HepG2 (cell line): ENCODE results near the gene CADPS2. TPM values are rescaled to one million over a fixed set of nuclear protein-coding genes. Genes with fewer than 3 reads are reported as not detected.

Experiments
- ATAC-seq: fragments of 200-7000 bp; cut with Tn5 transposase; 3 replicates; pipeline ENCODE4 v1.9.1; 2020; ENCODE audit warnings: mild to moderate bottlenecking, moderate library complexity
- BruUV-seq: library from RNA; stranded (reverse); fragments of 400-500 nt; replicated peaks from 2 replicates; lab custom pipeline; 2021; lab: Mats Ljungman, UMichigan
- CTCF ChIA-PET: fragments of 300-600 bp; formaldehyde crosslinking; extraction: SDS; loops from one replicate; lab custom pipeline; 2021; ENCODE audit warnings: low total read pairs, inconsistent platforms, low intra/inter-chr PET ratio; lab: Yijun Ruan, JAX
- POLR2A ChIA-PET: fragments of 350-600 bp; sonication (Branson Sonifier 250); formaldehyde crosslinking; loops from one replicate; lab custom pipeline; 2020; ENCODE audit warnings: antibody characterized with exemption, inconsistent platforms; lab: Yijun Ruan, JAX
- DNase-seq: peaks from one replicate; pipeline ENCODE4 v3.0.0-alpha.2; 2015; ENCODE audit warnings: low spot score
- FAIRE-seq: peaks from 3 replicates; lab custom pipeline; 2011; peaks lifted over from hg19 to GRCh38; lab: Jason Lieb, UNC
- H2AFZ ChIP-seq: one replicate; pipeline ENCODE4 v1.6.1; 2011; ENCODE audit warnings: low read length, inconsistent platforms
- H3K27ac ChIP-seq: fragments of 300-600 bp; 3 replicates; pipeline ENCODE4 v1.8.0; 2011; ENCODE audit warnings: mixed run types, mild to moderate bottlenecking, mixed read lengths, low read length, inconsistent platforms; ENCODE audit not compliant: insufficient read depth; ENCODE audit errors: extremely low read length
- H3K27me3 ChIP-seq, 2 experiments: fragments of 200-600 bp in 1 of 2; 2 replicates in 1 of 2; 3 replicates in 1 of 2; pipeline versions ENCODE4 v1.6.0 to v1.8.0; 2011; ENCODE audit warnings: low read length in 2 of 2, mild to moderate bottlenecking in 2 of 2, moderate library complexity in 2 of 2, inconsistent platforms in 1 of 2; ENCODE audit not compliant: insufficient read depth in 2 of 2, control insufficient read depth in 1 of 2
- H3K36me3 ChIP-seq, 2 experiments: fragments of 200-600 bp in 1 of 2; replicated peaks in 1 of 2; 2 replicates in 1 of 2; 3 replicates in 1 of 2; pipeline versions ENCODE4 v1.5.1 to v1.8.0; 2011; ENCODE audit warnings: low read length in 2 of 2, inconsistent platforms in 1 of 2; ENCODE audit not compliant: insufficient read depth in 2 of 2, control insufficient read depth in 1 of 2
- H3K4me1 ChIP-seq: 2 replicates; pipeline ENCODE4 v1.5.1; 2012; ENCODE audit warnings: low read length, inconsistent platforms; ENCODE audit not compliant: insufficient read depth
- H3K4me2 ChIP-seq: 2 replicates; pipeline ENCODE4 v1.6.0; 2011; ENCODE audit warnings: low read depth, low read length, inconsistent platforms
- H3K4me3 ChIP-seq, 3 experiments: fragments of 200-600 bp in 1 of 3; sonication (generic), shearing (Covaris generic) in 1 of 3; replicated peaks in 1 of 3; 2 replicates each; pipeline ENCODE4 v1.5.1; 2011 to 2016; ENCODE audit warnings: low read length in 3 of 3, inconsistent platforms in 2 of 3, low read depth in 2 of 3, mild to moderate bottlenecking in 2 of 3, control low read depth in 1 of 3, mixed read lengths in 1 of 3; ENCODE audit not compliant: insufficient read depth in 1 of 3
- H3K79me2 ChIP-seq: one replicate; pipeline ENCODE4 v1.6.1; 2011; ENCODE audit warnings: low read length, inconsistent platforms; ENCODE audit not compliant: insufficient read depth
- H3K9ac ChIP-seq: 2 replicates; pipeline ENCODE4 v1.6.0; 2011; ENCODE audit warnings: mild to moderate bottlenecking, low read depth, low read length, inconsistent platforms; ENCODE audit not compliant: insufficient read depth
- H3K9me3 ChIP-seq: 2 replicates; pipeline ENCODE4 v1.5.1; 2012; ENCODE audit warnings: mild to moderate bottlenecking, low read length
- H4K20me1 ChIP-seq: 2 replicates; pipeline ENCODE4 v1.6.0; 2011; ENCODE audit warnings: inconsistent platforms, mild to moderate bottlenecking, low read length, moderate library complexity; ENCODE audit not compliant: insufficient read depth
- AGO1 ChIP-seq: fragments of 200-400 bp; formaldehyde crosslinking; IDR thresholded peaks from 2 replicates; pipeline ENCODE4 v1.6.1; 2017; ENCODE audit warnings: mild to moderate bottlenecking, low read depth, low read length, moderate library complexity; ENCODE audit not compliant: poor library complexity, severe bottlenecking
- BCL3 ChIP-seq: sonication (generic); formaldehyde crosslinking; IDR thresholded peaks from 2 replicates; pipeline ENCODE4 v1.5.1; 2020; ENCODE audit warnings: mild to moderate bottlenecking, missing genetic modification reagents, moderate library complexity
- GPN1 ChIP-seq: sonication (generic); formaldehyde crosslinking; IDR thresholded peaks from 2 replicates; pipeline ENCODE4 v1.5.1; 2020; ENCODE audit warnings: missing genetic modification reagents, borderline replicate concordance
- MLX ChIP-seq: IDR thresholded peaks from 2 replicates; pipeline ENCODE4 v1.6.1; 2016
- MNT ChIP-seq: fragments of 450-650 bp; IDR thresholded peaks from 2 replicates; pipeline ENCODE4 v1.6.1; 2016
- NONO ChIP-seq, 2 experiments: fragments of 450-650 bp in 1 of 2; sonication (generic) in 1 of 2; formaldehyde crosslinking in 1 of 2; IDR thresholded peaks in 1 of 2; conservative IDR thresholded peaks in 1 of 2; 2 replicates each; pipeline versions ENCODE4 v1.6.1 to v1.8.0; 2017 to 2022; ENCODE audit warnings: mild to moderate bottlenecking in 1 of 2, missing genetic modification reagents in 1 of 2, moderate library complexity in 1 of 2
- PHF5A ChIP-seq: IDR thresholded peaks from one replicate; pipeline ENCODE4 v1.6.1; 2018; ENCODE audit warnings: low read depth, missing genetic modification reagents; ENCODE audit not compliant: unreplicated experiment
- RFXANK ChIP-seq: IDR thresholded peaks from 2 replicates; pipeline ENCODE4 v1.6.1; 2016
- ZBTB4 ChIP-seq: sonication (generic); formaldehyde crosslinking; IDR thresholded peaks from 2 replicates; pipeline ENCODE4 v1.4.0; 2020; ENCODE audit warnings: missing genetic modification reagents, mild to moderate bottlenecking, borderline replicate concordance
- ZNF543 ChIP-seq: sonication (generic); formaldehyde crosslinking; IDR thresholded peaks from 2 replicates; pipeline ENCODE4 v1.4.0; 2020; ENCODE audit warnings: mild to moderate bottlenecking, missing genetic modification reagents
- ZNF740 ChIP-seq: sonication (generic); formaldehyde crosslinking; IDR thresholded peaks from 2 replicates; pipeline ENCODE4 v1.4.0; 2020; ENCODE audit warnings: missing genetic modification reagents
- WGBS: methylation state at CpG from one replicate; pipeline ENCODE4 v1.1.6; 2017; ENCODE audit warnings: low lambda C conversion rate; 5-methylcytosine and 5-hydroxymethylcytosine counted together
- in situ Hi-C: cut with HindIII; loops from 2 replicates; pipeline ENCODE4 v1.10.0; 2017; ENCODE audit warnings: low pct_unique_long_range_greater_than_20kb; ENCODE audit not compliant: extremely low pct_ligation_motif_present
- intact Hi-C: fragments of 100-400 bp; cut with micrococcal nuclease; formaldehyde crosslinking; loops from one replicate; pipeline ENCODE4 v1.10.0; 2022; ENCODE audit not compliant: unreplicated experiment
- polyA plus RNA-seq, 8 experiments: library from polyadenylated mRNA; depleted of rRNA in 3 of 8; stranded (reverse) in 7 of 8; unstranded in 1 of 8; fragments of >200 nt; fragmentation: Illumina TruSeq in 4 of 8; extraction: Trizol in 4 of 8; gene quantifications; 2 replicates each; pipeline versions ENCODE4 v1.2.1 to v1.2.3, GENCODE V29; 2011 to 2016; ENCODE audit warnings: low read depth in 4 of 8, missing spikeins in 1 of 8, mixed read lengths in 1 of 8; ENCODE audit not compliant: insufficient read depth in 1 of 8
- total RNA-seq, 5 experiments: library from RNA; depleted of rRNA; stranded (reverse); fragments of >200 nt; fragmentation: Illumina TruSeq; extraction: Trizol; gene quantifications; 2 replicates each; pipeline ENCODE4 v1.2.3, GENCODE V29; 2016; ENCODE audit warnings: low read depth in 1 of 5

CADPS2 gene
- total and polyA plus RNA-seq, 2 of the 13 experiments (the other 11 are each of a cell fraction or from before 2014, with no cell fraction given), result 17.6 to 43.8 TPM

- POLR2A ChIA-PET, result no interaction called here
- ATAC-seq (no peak), FAIRE-seq (no peak), DNase-seq (no peak)
- H2AFZ ChIP-seq, result no peak overlapping the region
- H3K27me3 ChIP-seq, result no peaks in the 10 kb centered on the region
- H4K20me1 ChIP-seq, result no peaks in the 10 kb centered on the region
- 100% methylated on average over 1 of the region's 1 CpG for WGBS
- in situ Hi-C loops, result no loop called here
- H3K36me3 ChIP-seq, result no peaks in the 10 kb centered on the region
- intact Hi-C loops, result no loop called here
- TF ChIP-seq ZNF740 (no peak), BCL3 (CRISPR knock-in tag) (no peak), ZNF543 (no peak)
- H3K4me1 ChIP-seq, result no peaks in the 10 kb centered on the region
- CTCF ChIA-PET, result no interaction called here
- no peak overlapping the region for H3K4me3 ChIP-seq
- no peak overlapping the region for H3K4me2 ChIP-seq
- BruUV-seq, result no TSS peak
- H3K9ac ChIP-seq, result no peak overlapping the region
- H3K79me2 ChIP-seq, result no peaks in the 10 kb centered on the region
- H3K27ac ChIP-seq, result no peak overlapping the region
- no peaks in the 10 kb centered on the region for H3K9me3 ChIP-seq
These were observed 501.7 kb downstream of the CADPS2 start for GRCh38 chr7:122384528-122384927.

- in situ Hi-C loops (no loop called here), intact Hi-C loops (no loop called here)
- 75% methylated on average over 3 of the region's 3 CpGs for WGBS
- no peaks in the 10 kb centered on the region for H4K20me1 ChIP-seq
- CTCF ChIA-PET, result no interaction called here
- no peak overlapping the region for H3K4me2 ChIP-seq
- POLR2A ChIA-PET, result no interaction called here
- no peak for FAIRE-seq
- H3K79me2 ChIP-seq, result no peaks in the 10 kb centered on the region
- no peak overlapping the region for H3K9ac ChIP-seq
- H3K4me3 ChIP-seq, result no peak overlapping the region
- no peaks in the 10 kb centered on the region for H3K4me1 ChIP-seq
- no peak for DNase-seq
- no peak overlapping the region for H2AFZ ChIP-seq
- no peak overlapping the region for H3K27ac ChIP-seq
- no peaks in the 10 kb centered on the region for H3K27me3 ChIP-seq
- no peak for ATAC-seq
- no peaks in the 10 kb centered on the region for H3K9me3 ChIP-seq
- no peaks in the 10 kb centered on the region for H3K36me3 ChIP-seq
- BruUV-seq, result no TSS peak
- no peak for TF ChIP-seq AGO1
- no peak for TF ChIP-seq GPN1 (CRISPR knock-in tag)
- TF ChIP-seq NONO (IDR thresholded peaks at IDR 0.05), result no peak
- no peak for TF ChIP-seq NONO (CRISPR knock-in tag; conservative IDR thresholded peaks at IDR 0.05)
- TF ChIP-seq PHF5A (CRISPR knock-in tag), result no peak
- no peak for TF ChIP-seq RFXANK (CRISPR knock-in tag)
- no peak for TF ChIP-seq ZBTB4 (CRISPR knock-in tag)
- no peak for TF ChIP-seq MNT
- TF ChIP-seq MLX (CRISPR knock-in tag), result no peak
These were observed 502.3 kb downstream of the CADPS2 start for GRCh38 chr7:122383934-122384333.
